Measurements from ENCODE around the gene PECR.

DNA sequence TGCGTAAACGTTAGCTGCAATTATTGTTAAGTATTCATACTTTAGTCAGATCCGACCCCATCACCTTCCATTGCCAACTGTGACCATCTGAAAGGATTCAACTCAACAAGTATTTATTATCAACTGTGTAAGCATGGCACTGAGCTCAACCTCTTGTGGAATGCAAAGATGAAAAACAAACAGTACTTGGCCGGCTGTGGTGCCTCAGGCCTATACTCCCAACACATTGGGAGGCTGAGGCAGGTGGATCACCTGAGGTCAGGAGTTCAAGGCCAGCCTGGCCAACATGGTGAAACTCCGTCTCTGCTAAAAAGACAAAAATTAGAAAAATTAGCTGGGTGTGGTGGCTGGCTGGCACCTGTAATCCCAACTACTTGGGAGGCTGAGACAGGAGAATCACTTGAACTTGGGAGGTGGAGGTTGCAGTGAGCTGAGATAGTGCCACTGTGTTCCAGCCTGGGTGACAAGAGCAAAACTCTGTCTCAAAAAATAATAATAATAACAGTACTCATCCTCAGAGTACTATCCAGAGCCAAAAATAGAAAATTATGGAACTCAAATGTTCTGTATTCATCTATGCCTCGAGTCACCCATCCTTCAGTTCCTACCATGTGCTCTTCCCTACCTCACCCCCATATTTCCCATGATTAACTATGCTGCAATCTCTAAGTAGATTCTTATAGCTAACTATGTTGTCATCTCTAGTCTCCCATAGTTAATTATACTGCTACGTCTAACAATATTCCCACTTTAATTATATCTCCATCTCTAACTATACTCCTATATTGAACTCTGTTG lies 59.6 kb downstream of the PECR start:
- TF ChIP-seq, protein P1, sequence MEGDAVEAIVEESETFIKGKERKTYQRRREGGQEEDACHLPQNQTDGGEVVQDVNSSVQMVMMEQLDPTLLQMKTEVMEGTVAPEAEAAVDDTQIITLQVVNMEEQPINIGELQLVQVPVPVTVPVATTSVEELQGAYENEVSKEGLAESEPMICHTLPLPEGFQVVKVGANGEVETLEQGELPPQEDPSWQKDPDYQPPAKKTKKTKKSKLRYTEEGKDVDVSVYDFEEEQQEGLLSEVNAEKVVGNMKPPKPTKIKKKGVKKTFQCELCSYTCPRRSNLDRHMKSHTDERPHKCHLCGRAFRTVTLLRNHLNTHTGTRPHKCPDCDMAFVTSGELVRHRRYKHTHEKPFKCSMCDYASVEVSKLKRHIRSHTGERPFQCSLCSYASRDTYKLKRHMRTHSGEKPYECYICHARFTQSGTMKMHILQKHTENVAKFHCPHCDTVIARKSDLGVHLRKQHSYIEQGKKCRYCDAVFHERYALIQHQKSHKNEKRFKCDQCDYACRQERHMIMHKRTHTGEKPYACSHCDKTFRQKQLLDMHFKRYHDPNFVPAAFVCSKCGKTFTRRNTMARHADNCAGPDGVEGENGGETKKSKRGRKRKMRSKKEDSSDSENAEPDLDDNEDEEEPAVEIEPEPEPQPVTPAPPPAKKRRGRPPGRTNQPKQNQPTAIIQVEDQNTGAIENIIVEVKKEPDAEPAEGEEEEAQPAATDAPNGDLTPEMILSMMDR (IDR thresholded peaks at IDR 0.05; ENCODE audit: low read depth, low read length), result no peak
- TF ChIP-seq EZH2phosphoT487 (IDR thresholded peaks at IDR 0.05; ENCODE audit: low read depth), result no peak

Data from OCI-LY3 (cell line).